Measurements from ENCODE around the gene APOL5. TPM values are rescaled to one million over a fixed set of nuclear protein-coding genes. Genes with fewer than 3 reads are reported as not detected.
A peak's percentile ranks its signal among the peaks of the same experiment; 100 is the strongest.
"Not testable (repeated sequence)": the region's sequence is repeated elsewhere in the genome, so short reads cannot be mapped to it uniquely, and the experiment has no call there.

The APOL5 gene
- total and polyA plus RNA-seq, 9 of the 15 experiments (the other 6 are each of a cell fraction or from before 2014, with no cell fraction given): not detected

- intact Hi-C loops (cut with micrococcal nuclease): no loop called here
- Histone ChIP-seq H3K4me2 (ENCODE audit: insufficient read depth, low read length) (no peak overlapping the region), H3K9ac (ENCODE audit: insufficient read depth in 1 of 2, low read depth in 2 of 2, low read length in 2 of 2) (no peak overlapping the region), H4K20me1 (replicated peaks; ENCODE audit: control insufficient read depth, insufficient read depth, low read length) (no peaks in the 10 kb centered on the region), H3K36me3 (ENCODE audit: control insufficient read depth, insufficient read depth, low read length) (no peaks in the 10 kb centered on the region), H3K79me2 (ENCODE audit: control insufficient read depth, insufficient read depth, low read length) (no peaks in the 10 kb centered on the region), H3K27ac (ENCODE audit: extremely low read depth, low read depth, low read length) (no peak overlapping the region), H3K4me1 (replicated peaks in 1 of 2; ENCODE audit: control insufficient read depth in 2 of 2, insufficient read depth in 2 of 2, low read length in 2 of 2) (no peaks in the 10 kb centered on the region), H3K27me3 (ENCODE audit: control insufficient read depth in 2 of 2, insufficient read depth in 2 of 2, low read length in 2 of 2) (no peaks in the 10 kb centered on the region; a peak in 1 of 5 replicates), H3K9me1 (ENCODE audit: control insufficient read depth, insufficient read depth, low read length) (no peaks in the 10 kb centered on the region), H3K9me3 (replicated peaks; ENCODE audit: control insufficient read depth, insufficient read depth, low read depth, low read length) (no peaks in the 10 kb centered on the region), H3K4me3 (no peak overlapping the region), H2AFZ (ENCODE audit: low read depth, low read length) (no peak overlapping the region)
- 26% methylated on average over 12 of the region's 14 CpGs for WGBS (ENCODE audit: insufficient coverage, low coverage, missing lambda C conversion rate)
- in situ Hi-C loops (cut with MboI): no loop called here
- CTCF ChIA-PET (ENCODE audit: low intra/inter-chr PET ratio): no interaction called here
- TF ChIP-seq KDM4B (IDR thresholded peaks at IDR 0.05; ENCODE audit: borderline replicate concordance in 2 of 2, low read depth in 1 of 2) (no peak), BRCA1 (IDR thresholded peaks at IDR 0.05) (no peak), BRCA1 (CRISPR knock-in tag; IDR thresholded peaks at IDR 0.05) (no peak)
- TF ChIP-seq, protein P1, sequence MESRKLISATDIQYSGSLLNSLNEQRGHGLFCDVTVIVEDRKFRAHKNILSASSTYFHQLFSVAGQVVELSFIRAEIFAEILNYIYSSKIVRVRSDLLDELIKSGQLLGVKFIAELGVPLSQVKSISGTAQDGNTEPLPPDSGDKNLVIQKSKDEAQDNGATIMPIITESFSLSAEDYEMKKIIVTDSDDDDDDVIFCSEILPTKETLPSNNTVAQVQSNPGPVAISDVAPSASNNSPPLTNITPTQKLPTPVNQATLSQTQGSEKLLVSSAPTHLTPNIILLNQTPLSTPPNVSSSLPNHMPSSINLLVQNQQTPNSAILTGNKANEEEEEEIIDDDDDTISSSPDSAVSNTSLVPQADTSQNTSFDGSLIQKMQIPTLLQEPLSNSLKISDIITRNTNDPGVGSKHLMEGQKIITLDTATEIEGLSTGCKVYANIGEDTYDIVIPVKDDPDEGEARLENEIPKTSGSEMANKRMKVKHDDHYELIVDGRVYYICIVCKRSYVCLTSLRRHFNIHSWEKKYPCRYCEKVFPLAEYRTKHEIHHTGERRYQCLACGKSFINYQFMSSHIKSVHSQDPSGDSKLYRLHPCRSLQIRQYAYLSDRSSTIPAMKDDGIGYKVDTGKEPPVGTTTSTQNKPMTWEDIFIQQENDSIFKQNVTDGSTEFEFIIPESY (CRISPR knock-in tag; IDR thresholded peaks at IDR 0.05): peak; percentile 46; the same call in 1 of the 2 replicates
- TF ChIP-seq, protein P2, sequence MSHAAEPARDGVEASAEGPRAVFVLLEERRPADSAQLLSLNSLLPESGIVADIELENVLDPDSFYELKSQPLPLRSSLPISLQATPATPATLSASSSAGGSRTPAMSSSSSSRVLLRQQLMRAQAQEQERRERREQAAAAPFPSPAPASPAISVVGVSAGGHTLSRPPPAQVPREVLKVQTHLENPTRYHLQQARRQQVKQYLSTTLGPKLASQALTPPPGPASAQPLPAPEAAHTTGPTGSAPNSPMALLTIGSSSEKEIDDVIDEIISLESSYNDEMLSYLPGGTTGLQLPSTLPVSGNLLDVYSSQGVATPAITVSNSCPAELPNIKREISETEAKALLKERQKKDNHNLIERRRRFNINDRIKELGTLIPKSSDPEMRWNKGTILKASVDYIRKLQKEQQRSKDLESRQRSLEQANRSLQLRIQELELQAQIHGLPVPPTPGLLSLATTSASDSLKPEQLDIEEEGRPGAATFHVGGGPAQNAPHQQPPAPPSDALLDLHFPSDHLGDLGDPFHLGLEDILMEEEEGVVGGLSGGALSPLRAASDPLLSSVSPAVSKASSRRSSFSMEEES (CRISPR knock-in tag; IDR thresholded peaks at IDR 0.05): no peak
- POLR2A ChIA-PET: no interaction called here
- ATAC-seq: no peak
- FAIRE-seq: no peak
- DNase-seq (ENCODE audit: extremely low read depth in 1 of 4, low spot score in 3 of 4): no peak
- no TSS peak for BruUV-seq (replicated peaks)
Observed at GRCh38 chr22:35697142-35697541, 20.5 kb upstream of the APOL5 start.

DNA sequence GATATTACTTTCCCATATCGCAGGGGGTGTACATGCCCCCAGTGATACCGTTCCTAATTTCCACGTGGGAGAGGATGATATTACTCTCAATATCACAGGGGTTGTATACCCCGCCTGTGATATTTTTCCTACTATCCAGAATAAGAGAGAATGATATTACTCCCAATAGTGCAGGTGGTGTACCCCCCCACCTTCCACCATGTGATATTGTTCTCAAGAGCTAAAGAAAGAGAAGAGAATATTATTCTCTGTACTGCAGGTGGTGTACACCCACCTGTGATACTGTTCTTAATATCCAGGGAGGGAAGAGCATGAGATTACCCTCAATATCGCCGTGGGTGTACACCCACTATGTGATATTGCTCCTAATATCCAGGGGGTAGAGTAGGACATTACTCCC, 17.8 kb upstream of the APOL5 start:
- intact Hi-C loops (cut with micrococcal nuclease); ATAC-seq; H3K9ac ChIP-seq (ENCODE audit: insufficient read depth in 1 of 2, low read depth in 2 of 2, low read length in 2 of 2); in situ Hi-C loops (cut with MboI); H2AFZ ChIP-seq (ENCODE audit: low read depth, low read length); BruUV-seq (replicated peaks); H3K36me3 ChIP-seq (ENCODE audit: control insufficient read depth, insufficient read depth, low read length); CTCF ChIA-PET (ENCODE audit: low intra/inter-chr PET ratio); FAIRE-seq; H4K20me1 ChIP-seq (replicated peaks; ENCODE audit: control insufficient read depth, insufficient read depth, low read length); POLR2A ChIA-PET; H3K27ac ChIP-seq (ENCODE audit: extremely low read depth, low read depth, low read length); H3K4me1 ChIP-seq (replicated peaks in 1 of 2; ENCODE audit: control insufficient read depth in 2 of 2, insufficient read depth in 2 of 2, low read length in 2 of 2); H3K27me3 ChIP-seq (ENCODE audit: control insufficient read depth in 2 of 2, insufficient read depth in 2 of 2, low read length in 2 of 2); H3K4me2 ChIP-seq (ENCODE audit: insufficient read depth, low read length); DNase-seq (ENCODE audit: extremely low read depth in 1 of 4, low spot score in 3 of 4); H3K79me2 ChIP-seq (ENCODE audit: control insufficient read depth, insufficient read depth, low read length); H3K4me3 ChIP-seq; H3K9me1 ChIP-seq (ENCODE audit: control insufficient read depth, insufficient read depth, low read length); H3K9me3 ChIP-seq (replicated peaks; ENCODE audit: control insufficient read depth, insufficient read depth, low read depth, low read length): not testable (repeated sequence)
- WGBS (ENCODE audit: insufficient coverage, low coverage, missing lambda C conversion rate): 11% methylated on average over 4 of the region's 6 CpGs
